22Rv1 (cell line): Measurements from ENCODE around the gene DENND1A.

Experiments used
- ZFX ChIP-seq: fragments of 450-650 bp; IDR thresholded peaks from 2 replicates; pipeline ENCODE4 v1.6.1; 2017; ENCODE audit warnings: antibody characterized with exemption, borderline replicate concordance
- TF ChIP-seq, protein P1 (sequence below): fragments of 450-650 bp; IDR thresholded peaks from 2 replicates; pipeline ENCODE4 v1.5.1; 2017; ENCODE audit warnings: mild to moderate bottlenecking

- TF ChIP-seq, protein P1, sequence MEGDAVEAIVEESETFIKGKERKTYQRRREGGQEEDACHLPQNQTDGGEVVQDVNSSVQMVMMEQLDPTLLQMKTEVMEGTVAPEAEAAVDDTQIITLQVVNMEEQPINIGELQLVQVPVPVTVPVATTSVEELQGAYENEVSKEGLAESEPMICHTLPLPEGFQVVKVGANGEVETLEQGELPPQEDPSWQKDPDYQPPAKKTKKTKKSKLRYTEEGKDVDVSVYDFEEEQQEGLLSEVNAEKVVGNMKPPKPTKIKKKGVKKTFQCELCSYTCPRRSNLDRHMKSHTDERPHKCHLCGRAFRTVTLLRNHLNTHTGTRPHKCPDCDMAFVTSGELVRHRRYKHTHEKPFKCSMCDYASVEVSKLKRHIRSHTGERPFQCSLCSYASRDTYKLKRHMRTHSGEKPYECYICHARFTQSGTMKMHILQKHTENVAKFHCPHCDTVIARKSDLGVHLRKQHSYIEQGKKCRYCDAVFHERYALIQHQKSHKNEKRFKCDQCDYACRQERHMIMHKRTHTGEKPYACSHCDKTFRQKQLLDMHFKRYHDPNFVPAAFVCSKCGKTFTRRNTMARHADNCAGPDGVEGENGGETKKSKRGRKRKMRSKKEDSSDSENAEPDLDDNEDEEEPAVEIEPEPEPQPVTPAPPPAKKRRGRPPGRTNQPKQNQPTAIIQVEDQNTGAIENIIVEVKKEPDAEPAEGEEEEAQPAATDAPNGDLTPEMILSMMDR: no peak
- TF ChIP-seq ZFX: no peak
Observed at GRCh38 chr9:123651273-123651672, 278.7 kb downstream of the DENND1A start.
